ENCODE results near the gene GPC2. TPM values are rescaled to one million over a fixed set of nuclear protein-coding genes. Genes with fewer than 3 reads are reported as not detected.
A peak's percentile ranks its signal among the peaks of the same experiment; 100 is the strongest.

Gene GPC2
- total RNA-seq, 1 experiment from 2014 or later = 23.3 TPM

GRCh38 chr7:100169147-100169850, 7.9 kb downstream of the GPC2 start:
- no peaks in the 10 kb centered on the region for H3K9me3 ChIP-seq (ENCODE audit: low read depth, low read length, poor library complexity, severe bottlenecking)
- no peaks in the 10 kb centered on the region for H3K27me3 ChIP-seq (replicated peaks; ENCODE audit: insufficient read depth, low read depth, low read length, poor library complexity)
- DNase-seq (ENCODE audit: low spot score) = no peak
- intact Hi-C loops (cut with micrococcal nuclease; ENCODE audit: unreplicated experiment) = no loop called here
- H3K4me1 ChIP-seq (ENCODE audit: insufficient read depth, low read length, poor library complexity, severe bottlenecking) = peaks cover 23% of the 10 kb centered on the region
- no TSS peak for BruUV-seq (replicated peaks)
- ChIA-PET POLR2A (ENCODE audit: low non-redundant PET) (no interaction called here), CTCF (interaction anchor here (0.7 kb wide), 2 partner anchors 457 to 1643 kb away, joined by 3 to 6 read pairs; no protein-coding TSS in a partner anchor)
- H3K4me3 ChIP-seq (ENCODE audit: low read depth, low read length, poor library complexity, severe bottlenecking) = no peak overlapping the region
- no peaks in the 10 kb centered on the region for H3K36me3 ChIP-seq (ENCODE audit: insufficient read depth, low read length, poor library complexity, severe bottlenecking)
- no peak for TF ChIP-seq CTCF (conservative IDR thresholded peaks at IDR 0.05; ENCODE audit: low read depth, low read length)
- TF ChIP-seq EZH2 (IDR thresholded peaks at IDR 0.05; ENCODE audit: borderline replicate concordance, low read depth, low read length, poor library complexity, severe bottlenecking) = no peak
- H3K27ac ChIP-seq (ENCODE audit: low read depth, low read length, poor library complexity, severe bottlenecking) = no peak overlapping the region

GRCh38 chr7:100167912-100168323, 9.3 kb downstream of the GPC2 start:
- Histone ChIP-seq H3K9me3 (ENCODE audit: low read depth, low read length, poor library complexity, severe bottlenecking) (no peaks in the 10 kb centered on the region), H3K36me3 (ENCODE audit: insufficient read depth, low read length, poor library complexity, severe bottlenecking) (no peaks in the 10 kb centered on the region), H3K27me3 (replicated peaks; ENCODE audit: insufficient read depth, low read depth, low read length, poor library complexity) (no peaks in the 10 kb centered on the region), H3K27ac (ENCODE audit: low read depth, low read length, poor library complexity, severe bottlenecking) (no peak overlapping the region), H3K4me1 (ENCODE audit: insufficient read depth, low read length, poor library complexity, severe bottlenecking) (peaks cover 23% of the 10 kb centered on the region), H3K4me3 (ENCODE audit: low read depth, low read length, poor library complexity, severe bottlenecking) (peak overlapping the region; percentile 36)
- intact Hi-C loops (cut with micrococcal nuclease; ENCODE audit: unreplicated experiment) = no loop called here
- BruUV-seq (replicated peaks) = no TSS peak
- ChIA-PET CTCF (interaction anchor here (0.5 kb wide), 1 partner anchor 218 kb away, joined by 5 read pairs; no protein-coding TSS in a partner anchor), POLR2A (ENCODE audit: low non-redundant PET) (no interaction called here)
- DNase-seq (ENCODE audit: low spot score) = peak; percentile 31
- no peak for TF ChIP-seq CTCF (conservative IDR thresholded peaks at IDR 0.05; ENCODE audit: low read depth, low read length)
- no peak for TF ChIP-seq EZH2 (IDR thresholded peaks at IDR 0.05; ENCODE audit: borderline replicate concordance, low read depth, low read length, poor library complexity, severe bottlenecking)

- intact Hi-C loops (cut with micrococcal nuclease; ENCODE audit: unreplicated experiment) = no loop called here
- CTCF ChIA-PET = no interaction called here
These were observed 9.9 kb downstream of the GPC2 start for GRCh38 chr7:100166970-100167911.

More at GRCh38 chr7:100166970-100167911, 9.9 kb downstream of the GPC2 start:
- DNase-seq (ENCODE audit: low spot score) = no peak
- no TSS peak for BruUV-seq (replicated peaks)
- Histone ChIP-seq H3K9me3 (ENCODE audit: low read depth, low read length, poor library complexity, severe bottlenecking) (no peaks in the 10 kb centered on the region), H3K36me3 (ENCODE audit: insufficient read depth, low read length, poor library complexity, severe bottlenecking) (no peaks in the 10 kb centered on the region), H3K27me3 (replicated peaks; ENCODE audit: insufficient read depth, low read depth, low read length, poor library complexity) (no peaks in the 10 kb centered on the region), H3K4me3 (ENCODE audit: low read depth, low read length, poor library complexity, severe bottlenecking) (peak overlapping the region; percentile 36), H3K27ac (ENCODE audit: low read depth, low read length, poor library complexity, severe bottlenecking) (no peak overlapping the region), H3K4me1 (ENCODE audit: insufficient read depth, low read length, poor library complexity, severe bottlenecking) (peaks cover 23% of the 10 kb centered on the region)
- no peak for TF ChIP-seq EZH2 (IDR thresholded peaks at IDR 0.05; ENCODE audit: borderline replicate concordance, low read depth, low read length, poor library complexity, severe bottlenecking)
- TF ChIP-seq CTCF (conservative IDR thresholded peaks at IDR 0.05; ENCODE audit: low read depth, low read length) = no peak
- POLR2A ChIA-PET (ENCODE audit: low non-redundant PET) = interaction anchor here (0.6 kb wide), 1 partner anchor 67 kb away, joined by 6 read pairs; no protein-coding TSS in a partner anchor

All from A673 (cell line).